ENCODE data around the gene SLC24A3. TPM values are rescaled to one million over a fixed set of nuclear protein-coding genes. Genes with fewer than 3 reads are reported as not detected.

The SLC24A3 gene
- total and polyA plus RNA-seq, 2 of the 13 experiments (the other 11 are each of a cell fraction or from before 2014, with no cell fraction given): not detected

DNA sequence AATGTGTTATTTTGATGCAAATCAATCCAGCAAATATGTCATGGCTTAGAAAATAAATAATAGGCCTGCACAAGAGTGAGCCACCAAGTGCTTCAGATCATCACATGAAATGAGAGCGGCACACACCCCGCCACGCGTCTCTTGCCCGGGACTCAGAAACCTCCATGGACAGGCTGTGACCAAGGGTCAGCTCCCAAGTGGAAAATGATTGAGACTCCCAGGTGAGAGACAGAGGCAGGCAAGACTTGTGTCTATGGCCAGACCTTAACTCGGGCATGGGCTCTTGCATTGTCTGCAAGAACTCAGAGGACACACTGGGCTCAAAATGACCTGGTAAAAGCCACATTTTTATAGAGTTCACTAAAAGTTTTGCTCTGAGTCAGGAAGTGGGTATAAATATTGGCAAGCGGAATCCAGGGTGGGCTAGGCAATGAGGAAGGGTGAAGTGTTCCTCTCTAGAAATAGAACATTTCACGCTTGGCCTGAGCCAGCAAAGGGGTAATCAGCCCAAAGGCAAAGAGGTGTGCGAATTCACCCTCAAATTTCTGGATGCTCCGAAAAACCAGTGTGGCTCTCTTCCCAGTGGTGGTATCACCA lies 514.9 kb downstream of the SLC24A3 start:
- no peak overlapping the region for H3K4me3 ChIP-seq (replicated peaks in 1 of 3; ENCODE audit: insufficient read depth in 1 of 3, low read depth in 2 of 3, low read length in 3 of 3)
- no peak overlapping the region for H3K9ac ChIP-seq (ENCODE audit: insufficient read depth, low read depth, low read length)
- no peaks in the 10 kb centered on the region for H3K36me3 ChIP-seq (replicated peaks in 1 of 2; ENCODE audit: control insufficient read depth in 1 of 2, insufficient read depth in 2 of 2, low read length in 2 of 2)
- H3K4me2 ChIP-seq (ENCODE audit: low read depth, low read length): no peak overlapping the region
- no TSS peak for BruUV-seq (replicated peaks)
- TF ChIP-seq ZNF251 (CRISPR knock-in tag; IDR thresholded peaks at IDR 0.05) (no peak), RXRB (CRISPR knock-in tag; IDR thresholded peaks at IDR 0.05; ENCODE audit: borderline replicate concordance) (no peak), DNMT3B (CRISPR knock-in tag; conservative IDR thresholded peaks at IDR 0.05) (no peak), HIVEP1 (CRISPR knock-in tag; IDR thresholded peaks at IDR 0.05) (no peak), PHF21A (CRISPR knock-in tag; IDR thresholded peaks at IDR 0.05) (no peak), DDIT3 (CRISPR knock-in tag; IDR thresholded peaks at IDR 0.05) (no peak), SMARCE1 (IDR thresholded peaks at IDR 0.05; ENCODE audit: borderline replicate concordance) (no peak), ZNF629 (CRISPR knock-in tag; conservative IDR thresholded peaks at IDR 0.05) (no peak), ZNF510 (CRISPR knock-in tag; IDR thresholded peaks at IDR 0.05; ENCODE audit: low read depth) (no peak), JUND (CRISPR knock-in tag; IDR thresholded peaks at IDR 0.05) (no peak), ZNF678 (CRISPR knock-in tag; IDR thresholded peaks at IDR 0.05) (no peak), ZNF841 (CRISPR knock-in tag; IDR thresholded peaks at IDR 0.05; ENCODE audit: borderline replicate concordance) (no peak), DMAP1 (CRISPR knock-in tag; IDR thresholded peaks at IDR 0.05) (no peak), ZNF616 (CRISPR knock-in tag; IDR thresholded peaks at IDR 0.05; ENCODE audit: low read depth) (no peak), SIN3A (IDR thresholded peaks at IDR 0.05; ENCODE audit: borderline replicate concordance, low read depth, low read length) (no peak)
- intact Hi-C loops (cut with micrococcal nuclease; ENCODE audit: unreplicated experiment) (no loop called here), in situ Hi-C loops (cut with HindIII; ENCODE audit: extremely low pct_ligation_motif_present, low pct_unique_long_range_greater_than_20kb) (no loop called here)
- DNase-seq (ENCODE audit: low spot score) (no peak), ATAC-seq (no peak), FAIRE-seq (no peak)
- ChIA-PET CTCF (ENCODE audit: low intra/inter-chr PET ratio, low total read pairs) (no interaction called here), POLR2A (no interaction called here)
- H3K79me2 ChIP-seq (ENCODE audit: insufficient read depth, low read length): no peaks in the 10 kb centered on the region
- no peaks in the 10 kb centered on the region for H3K9me3 ChIP-seq (ENCODE audit: low read length)
- H3K4me1 ChIP-seq (ENCODE audit: insufficient read depth, low read length): no peaks in the 10 kb centered on the region
- peaks cover 1 to 21% of the 10 kb centered on the region in 2 experiments; a peak in 2 of 5 replicates for H3K27me3 ChIP-seq (ENCODE audit: control insufficient read depth in 1 of 2, insufficient read depth in 2 of 2, low read length in 2 of 2)
- 51% methylated on average over 10 of the region's 10 CpGs for WGBS (ENCODE audit: low lambda C conversion rate)
- no peak overlapping the region for H2AFZ ChIP-seq (ENCODE audit: low read length)
- H4K20me1 ChIP-seq (ENCODE audit: insufficient read depth, low read length): no peaks in the 10 kb centered on the region
- H3K27ac ChIP-seq (ENCODE audit: extremely low read length, insufficient read depth, low read length): no peak overlapping the region
